D721Med (cell line): ENCODE measurements around the gene OR4E1.
"Not testable (repeated sequence)": the region's sequence is repeated elsewhere in the genome, so short reads cannot be mapped to it uniquely, and the experiment has no call there.

ENCODE experiments used
- DNase-seq: peaks from one replicate; pipeline ENCODE4 v3.0.0; 2011; ENCODE audit warnings: low spot score; ENCODE audit not compliant: insufficient read length
- FAIRE-seq: peaks from 2 replicates; lab custom pipeline; 2011; peaks lifted over from hg19 to GRCh38; lab: Jason Lieb, UNC
- CTCF ChIP-seq: IDR thresholded peaks from 2 replicates; pipeline ENCODE4 v1.5.1; 2012; ENCODE audit warnings: mild to moderate bottlenecking, control low read depth; ENCODE audit not compliant: insufficient read depth; ENCODE audit errors: missing control alignments

Gene OR4E1

DNA sequence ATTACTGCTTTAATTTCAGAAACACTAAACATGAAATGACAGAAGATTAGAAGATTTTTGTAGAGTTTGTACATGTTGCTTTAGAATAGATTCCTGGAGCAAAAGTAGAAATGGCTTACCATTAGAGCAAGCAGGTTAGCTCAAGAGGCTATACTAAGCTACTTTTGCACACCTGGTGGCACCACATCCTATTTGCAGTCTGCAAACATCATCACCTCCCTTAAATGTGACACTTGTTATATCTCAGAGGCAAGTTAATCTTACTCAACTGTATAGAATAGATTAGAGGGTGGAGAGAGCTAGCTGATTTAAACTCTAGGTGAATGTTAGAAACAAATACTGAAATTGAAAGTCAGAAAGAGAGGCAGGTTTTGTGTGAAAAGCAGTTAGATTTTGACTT is 30.7 kb upstream of the OR4E1 start:
- TF ChIP-seq CTCF: no peak
- no peak for DNase-seq
- FAIRE-seq: no peak

- TF ChIP-seq CTCF: no peak
- DNase-seq (no peak), FAIRE-seq (no peak)
Observed at GRCh38 chr14:21703357-21704326, 30.0 kb upstream of the OR4E1 start.

- FAIRE-seq (no peak), DNase-seq (no peak)
- TF ChIP-seq CTCF: no peak
Observed at GRCh38 chr14:21702316-21702715, 28.7 kb upstream of the OR4E1 start.

GRCh38 chr14:21699551-21699950 is 25.9 kb upstream of the OR4E1 start:
- FAIRE-seq (no peak), DNase-seq (no peak)
- no peak for TF ChIP-seq CTCF

DNA sequence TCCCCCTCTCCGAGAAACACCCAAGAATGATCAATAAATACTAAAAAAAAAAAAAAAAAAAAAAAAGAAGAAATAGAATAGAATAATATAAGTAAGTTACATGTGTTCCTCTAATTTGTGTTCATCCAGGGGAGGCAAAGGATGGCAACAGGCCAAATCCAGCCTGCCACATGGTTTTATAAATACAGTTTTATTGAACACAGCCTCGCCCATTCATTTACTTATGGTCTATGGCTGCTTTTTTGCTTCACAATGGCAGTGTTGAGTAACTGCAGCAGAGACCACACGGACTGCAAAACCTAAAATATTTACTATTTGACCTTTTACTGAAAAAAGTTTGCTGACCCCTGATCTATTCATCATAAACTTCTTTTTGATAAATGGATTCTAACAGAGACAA is 24.9 kb upstream of the OR4E1 start:
- DNase-seq, FAIRE-seq: not testable (repeated sequence)

DNA sequence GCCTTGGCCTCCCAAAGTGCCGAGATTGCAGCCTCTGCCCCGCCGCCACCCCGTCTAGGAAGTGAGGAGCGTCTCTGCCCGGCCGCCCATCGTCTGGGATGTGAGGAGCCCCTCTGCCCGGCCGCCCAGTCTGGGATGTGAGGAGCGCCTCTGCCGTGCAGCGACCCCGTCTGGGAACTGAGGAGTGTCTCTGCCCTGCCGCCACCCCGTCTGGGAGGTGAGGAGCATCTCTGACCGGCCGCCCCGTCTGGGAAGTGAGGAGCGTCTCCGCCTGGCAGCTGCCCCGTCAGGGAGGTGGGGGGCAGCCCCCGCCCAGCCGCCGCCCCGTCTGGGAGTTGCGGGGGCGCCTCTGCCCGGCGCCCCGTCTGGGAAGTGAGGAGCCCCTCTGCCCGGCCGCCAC is 24.0 kb upstream of the OR4E1 start:
- FAIRE-seq, DNase-seq: not testable (repeated sequence)

DNA sequence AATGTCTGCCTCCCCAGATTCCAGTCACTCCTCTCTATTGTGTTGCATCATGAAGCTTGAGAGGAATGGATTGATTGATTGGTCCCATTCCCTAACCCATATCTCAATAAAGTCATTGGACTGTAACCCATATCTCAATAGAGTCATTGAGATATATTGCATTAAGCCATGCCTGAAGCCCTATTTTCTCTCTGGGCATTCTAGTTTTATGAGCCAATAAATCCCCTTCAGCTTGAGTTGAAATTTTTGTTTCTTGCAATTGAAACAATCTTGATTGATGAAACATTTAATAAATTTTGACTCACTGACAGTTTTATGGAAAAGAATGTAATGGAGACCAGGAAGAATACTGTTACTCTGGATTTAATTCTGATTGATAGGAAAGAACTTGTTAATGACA is 20.8 kb upstream of the OR4E1 start:
- DNase-seq (no peak), FAIRE-seq (no peak)
- TF ChIP-seq CTCF: no peak

GRCh38 chr14:21686468-21686867 is 12.8 kb upstream of the OR4E1 start:
- FAIRE-seq (no peak), DNase-seq (no peak)
- no peak for TF ChIP-seq CTCF
